ENCODE data around the gene BCAS4.

Gene BCAS4

GRCh38 chr20:50903353-50904051, 108.6 kb downstream of the BCAS4 start:
- no peak for FAIRE-seq

GRCh38 chr20:50904067-50904570, 109.3 kb downstream of the BCAS4 start:
- DNase-seq (ENCODE audit: low spot score) (no peak), FAIRE-seq (no peak)

More at GRCh38 chr20:50903353-50904051, 108.6 kb downstream of the BCAS4 start:
- DNase-seq (ENCODE audit: low spot score): no peak

GRCh38 chr20:50909413-50909812, 114.6 kb downstream of the BCAS4 start:
- FAIRE-seq (no peak), DNase-seq (ENCODE audit: low spot score) (no peak)

GRCh38 chr20:50911030-50911429, 116.2 kb downstream of the BCAS4 start:
- no peak for FAIRE-seq

GRCh38 chr20:50911716-50912115, 116.9 kb downstream of the BCAS4 start:
- DNase-seq (ENCODE audit: low spot score): no peak
- no peak for FAIRE-seq

More at GRCh38 chr20:50911030-50911429, 116.2 kb downstream of the BCAS4 start:
- no peak for DNase-seq (ENCODE audit: low spot score)

- peak; percentile 78 for DNase-seq (ENCODE audit: low spot score)
- FAIRE-seq: peak; percentile 82
Observed at GRCh38 chr20:50913690-50914375, 119.0 kb downstream of the BCAS4 start.

GRCh38 chr20:50915424-50915823, 120.6 kb downstream of the BCAS4 start:
- DNase-seq (ENCODE audit: low spot score) (no peak), FAIRE-seq (no peak)

GRCh38 chr20:50916257-50916656, 121.4 kb downstream of the BCAS4 start:
- DNase-seq (ENCODE audit: low spot score): no peak
- FAIRE-seq: no peak

- no peak for FAIRE-seq
- DNase-seq (ENCODE audit: low spot score): no peak
Observed at GRCh38 chr20:50916934-50917333, 122.1 kb downstream of the BCAS4 start.

- no peak for DNase-seq (ENCODE audit: low spot score)
- FAIRE-seq: no peak
Observed at GRCh38 chr20:50918403-50918802, 123.5 kb downstream of the BCAS4 start.

- FAIRE-seq: no peak
- DNase-seq (ENCODE audit: low spot score): peak; percentile 70
Observed at GRCh38 chr20:50919567-50919966, 124.7 kb downstream of the BCAS4 start.

- DNase-seq (ENCODE audit: low spot score) (no peak), FAIRE-seq (no peak)
Observed at GRCh38 chr20:50920997-50921396, 126.1 kb downstream of the BCAS4 start.

GRCh38 chr20:50921803-50922501, 127.1 kb downstream of the BCAS4 start:
- FAIRE-seq: no peak

GRCh38 chr20:50924261-50924920, 129.5 kb downstream of the BCAS4 start:
- FAIRE-seq (no peak), DNase-seq (ENCODE audit: low spot score) (no peak)

More at GRCh38 chr20:50921803-50922501, 127.1 kb downstream of the BCAS4 start:
- no peak for DNase-seq (ENCODE audit: low spot score)

- FAIRE-seq: no peak
- DNase-seq (ENCODE audit: low spot score): no peak
Observed at GRCh38 chr20:50926530-50926929, 131.7 kb downstream of the BCAS4 start.

Data from RCC 7860 (cell line).